Activated naive CD8-positive, alpha-beta T cell treated with anti-CD3 and anti-CD28 coated beads, Interleukin-2, amount 50 U/mL, for 16 hours (primary cell): ENCODE measurements around the gene ADCY10.
A peak's percentile ranks its signal among the peaks of the same experiment; 100 is the strongest.
"Not testable (repeated sequence)": the region's sequence is repeated elsewhere in the genome, so short reads cannot be mapped to it uniquely, and the experiment has no call there.

Source experiments
- DNase-seq: peaks from one replicate; pipeline ENCODE4 v3.0.0-alpha.2; 2020; ENCODE audit warnings: low read depth, low spot score

Gene ADCY10

GRCh38 chr1:167808690-167809089, 105.2 kb downstream of the ADCY10 start:
- no peak for DNase-seq

GRCh38 chr1:167808104-167808503, 105.8 kb downstream of the ADCY10 start:
- no peak for DNase-seq

- not testable (repeated sequence) for DNase-seq
These were observed 107.3 kb downstream of the ADCY10 start for GRCh38 chr1:167806676-167807075.

GRCh38 chr1:167806235-167806634, 107.7 kb downstream of the ADCY10 start:
- not testable (repeated sequence) for DNase-seq

- no peak for DNase-seq
These were observed 108.8 kb downstream of the ADCY10 start for GRCh38 chr1:167805041-167805556.

GRCh38 chr1:167803358-167804207, 110.4 kb downstream of the ADCY10 start:
- DNase-seq = peak; percentile 70

- no peak for DNase-seq
These were observed 111.7 kb downstream of the ADCY10 start for GRCh38 chr1:167802235-167802634.

- DNase-seq = no peak
These were observed 113.7 kb downstream of the ADCY10 start for GRCh38 chr1:167800251-167800650.

- DNase-seq = no peak
These were observed 114.2 kb downstream of the ADCY10 start for GRCh38 chr1:167799747-167800146.

- no peak for DNase-seq
These were observed 115.0 kb downstream of the ADCY10 start for GRCh38 chr1:167798952-167799351.

GRCh38 chr1:167797015-167797414, 116.9 kb downstream of the ADCY10 start:
- DNase-seq = no peak

GRCh38 chr1:167795810-167796740, 117.9 kb downstream of the ADCY10 start:
- DNase-seq = no peak

- no peak for DNase-seq
These were observed 119.9 kb downstream of the ADCY10 start for GRCh38 chr1:167794043-167794442.

- DNase-seq = no peak
These were observed 121.8 kb downstream of the ADCY10 start for GRCh38 chr1:167792188-167792565.

- DNase-seq = no peak
These were observed 122.4 kb downstream of the ADCY10 start for GRCh38 chr1:167791281-167792187.

GRCh38 chr1:167790117-167790516, 123.8 kb downstream of the ADCY10 start:
- DNase-seq = no peak

GRCh38 chr1:167789501-167789900, 124.4 kb downstream of the ADCY10 start:
- no peak for DNase-seq

- DNase-seq = no peak
These were observed 127.4 kb downstream of the ADCY10 start for GRCh38 chr1:167786502-167786901.

- no peak for DNase-seq
These were observed 128.9 kb downstream of the ADCY10 start for GRCh38 chr1:167784876-167785550.

GRCh38 chr1:167782946-167783345, 131.0 kb downstream of the ADCY10 start:
- DNase-seq = no peak

- no peak for DNase-seq
These were observed 132.4 kb downstream of the ADCY10 start for GRCh38 chr1:167781558-167781957.
